ENCODE data around the gene SPG7.

Gene SPG7

GRCh38 chr16:89544713-89545043, 36.5 kb downstream of the SPG7 start:
- no peak overlapping the region for H3K9ac ChIP-seq (ENCODE audit: low read length)

GRCh38 chr16:89545044-89545830, 37.0 kb downstream of the SPG7 start:
- Histone ChIP-seq H3K79me2 (ENCODE audit: insufficient read depth, low read length) (no peaks in the 10 kb centered on the region), H3K4me1 (ENCODE audit: insufficient read depth, low read length, severe bottlenecking) (peaks cover 14% of the 10 kb centered on the region), H3K36me3 (ENCODE audit: insufficient read depth, low read length) (peaks cover 68% of the 10 kb centered on the region), H3K4me3 (ENCODE audit: low read depth, low read length, poor library complexity, severe bottlenecking) (no peak overlapping the region), H3K4me2 (ENCODE audit: low read length) (no peak overlapping the region), H3K27me3 (ENCODE audit: insufficient read depth, low read length) (no peaks in the 10 kb centered on the region), H3K9me2 (ENCODE audit: low read depth, low read length) (no peaks in the 10 kb centered on the region), H4K20me1 (ENCODE audit: insufficient read depth, low read length) (no peaks in the 10 kb centered on the region), H3F3A (ENCODE audit: insufficient read depth, low read length) (no peaks in the 10 kb centered on the region), H3K9me3 (ENCODE audit: low read length) (no peaks in the 10 kb centered on the region), H3K27ac (ENCODE audit: low read depth, low read length, poor library complexity, severe bottlenecking) (no peak overlapping the region), H3K9ac (ENCODE audit: low read length) (no peak overlapping the region), H2AFZ (ENCODE audit: low read length) (no peak overlapping the region)
- TF ChIP-seq CTCF (IDR thresholded peaks at IDR 0.05; ENCODE audit: low read length): no peak
- no peak for TF ChIP-seq EZH2 (IDR thresholded peaks at IDR 0.05; ENCODE audit: borderline replicate concordance, low read length)

More at GRCh38 chr16:89544713-89545043, 36.5 kb downstream of the SPG7 start:
- Histone ChIP-seq H3K79me2 (ENCODE audit: insufficient read depth, low read length) (no peaks in the 10 kb centered on the region), H3K36me3 (ENCODE audit: insufficient read depth, low read length) (peaks cover 64% of the 10 kb centered on the region), H3K4me1 (ENCODE audit: insufficient read depth, low read length, severe bottlenecking) (peaks cover 14% of the 10 kb centered on the region), H3K4me3 (ENCODE audit: low read depth, low read length, poor library complexity, severe bottlenecking) (no peak overlapping the region), H3F3A (ENCODE audit: insufficient read depth, low read length) (no peaks in the 10 kb centered on the region), H2AFZ (ENCODE audit: low read length) (no peak overlapping the region), H3K27me3 (ENCODE audit: insufficient read depth, low read length) (no peaks in the 10 kb centered on the region), H3K9me2 (ENCODE audit: low read depth, low read length) (no peaks in the 10 kb centered on the region), H3K9me3 (ENCODE audit: low read length) (no peaks in the 10 kb centered on the region), H3K4me2 (ENCODE audit: low read length) (no peak overlapping the region), H3K27ac (ENCODE audit: low read depth, low read length, poor library complexity, severe bottlenecking) (no peak overlapping the region), H4K20me1 (ENCODE audit: insufficient read depth, low read length) (no peaks in the 10 kb centered on the region)
- no peak for TF ChIP-seq EZH2 (IDR thresholded peaks at IDR 0.05; ENCODE audit: borderline replicate concordance, low read length)
- no peak for TF ChIP-seq CTCF (IDR thresholded peaks at IDR 0.05; ENCODE audit: low read length)

- Histone ChIP-seq H3K9ac (ENCODE audit: low read length) (no peak overlapping the region), H3K27ac (ENCODE audit: low read depth, low read length, poor library complexity, severe bottlenecking) (no peak overlapping the region), H3K4me1 (ENCODE audit: insufficient read depth, low read length, severe bottlenecking) (peaks cover 14% of the 10 kb centered on the region), H3K4me3 (ENCODE audit: low read depth, low read length, poor library complexity, severe bottlenecking) (no peak overlapping the region), H2AFZ (ENCODE audit: low read length) (no peak overlapping the region), H3K9me2 (ENCODE audit: low read depth, low read length) (no peaks in the 10 kb centered on the region), H3F3A (ENCODE audit: insufficient read depth, low read length) (no peaks in the 10 kb centered on the region), H4K20me1 (ENCODE audit: insufficient read depth, low read length) (no peaks in the 10 kb centered on the region), H3K27me3 (ENCODE audit: insufficient read depth, low read length) (no peaks in the 10 kb centered on the region), H3K9me3 (ENCODE audit: low read length) (no peaks in the 10 kb centered on the region), H3K36me3 (ENCODE audit: insufficient read depth, low read length) (peaks cover 68% of the 10 kb centered on the region), H3K79me2 (ENCODE audit: insufficient read depth, low read length) (no peaks in the 10 kb centered on the region), H3K4me2 (ENCODE audit: low read length) (no peak overlapping the region)
- TF ChIP-seq CTCF (IDR thresholded peaks at IDR 0.05; ENCODE audit: low read length) (no peak), EZH2 (IDR thresholded peaks at IDR 0.05; ENCODE audit: borderline replicate concordance, low read length) (no peak)
Observed at GRCh38 chr16:89545831-89546574, 37.8 kb downstream of the SPG7 start.
